ENCODE results near the gene PRRT1B. TPM values are rescaled to one million over a fixed set of nuclear protein-coding genes. Genes with fewer than 3 reads are reported as not detected.

PRRT1B gene
- total and polyA plus RNA-seq, 9 of the 15 experiments (the other 6 are each of a cell fraction or from before 2014, with no cell fraction given), result not detected

GRCh38 chr9:131605770-131606590 is 60.7 kb downstream of the PRRT1B start (continued):
- TF ChIP-seq NCOA2 (IDR thresholded peaks at IDR 0.05; ENCODE audit: partially characterized antibody in 2 of 2) (no peak), FOXK2 (conservative IDR thresholded peaks at IDR 0.05 in 1 of 2, IDR thresholded peaks at IDR 0.05 in 1 of 2; ENCODE audit: low read depth in 2 of 2) (no peak), DEAF1 (CRISPR knock-in tag; IDR thresholded peaks at IDR 0.05) (no peak), RBFOX2 (IDR thresholded peaks at IDR 0.05; ENCODE audit: low read depth, low read length) (no peak), SRSF1 (IDR thresholded peaks at IDR 0.05; ENCODE audit: low read depth, low read length) (no peak), RB1 (IDR thresholded peaks at IDR 0.05; ENCODE audit: low read depth) (no peak), ZFP30 (CRISPR knock-in tag; IDR thresholded peaks at IDR 0.05; ENCODE audit: borderline replicate concordance) (no peak), FOSL1 (tag; conservative IDR thresholded peaks at IDR 0.05) (0 out of 2 replicates have a peak, but pooled peaks have one; percentile 36), SIN3A (IDR thresholded peaks at IDR 0.05; ENCODE audit: borderline replicate concordance in 2 of 2, control insufficient read depth in 1 of 2, low read depth in 2 of 2, low read length in 2 of 2) (no peak), HBP1 (CRISPR knock-in tag; IDR thresholded peaks at IDR 0.05) (no peak), KHSRP (IDR thresholded peaks at IDR 0.05) (no peak), NCOA4 (IDR thresholded peaks at IDR 0.05; ENCODE audit: partially characterized antibody) (no peak), PREB (CRISPR knock-in tag; IDR thresholded peaks at IDR 0.05) (no peak)
- TF ChIP-seq, protein P1, sequence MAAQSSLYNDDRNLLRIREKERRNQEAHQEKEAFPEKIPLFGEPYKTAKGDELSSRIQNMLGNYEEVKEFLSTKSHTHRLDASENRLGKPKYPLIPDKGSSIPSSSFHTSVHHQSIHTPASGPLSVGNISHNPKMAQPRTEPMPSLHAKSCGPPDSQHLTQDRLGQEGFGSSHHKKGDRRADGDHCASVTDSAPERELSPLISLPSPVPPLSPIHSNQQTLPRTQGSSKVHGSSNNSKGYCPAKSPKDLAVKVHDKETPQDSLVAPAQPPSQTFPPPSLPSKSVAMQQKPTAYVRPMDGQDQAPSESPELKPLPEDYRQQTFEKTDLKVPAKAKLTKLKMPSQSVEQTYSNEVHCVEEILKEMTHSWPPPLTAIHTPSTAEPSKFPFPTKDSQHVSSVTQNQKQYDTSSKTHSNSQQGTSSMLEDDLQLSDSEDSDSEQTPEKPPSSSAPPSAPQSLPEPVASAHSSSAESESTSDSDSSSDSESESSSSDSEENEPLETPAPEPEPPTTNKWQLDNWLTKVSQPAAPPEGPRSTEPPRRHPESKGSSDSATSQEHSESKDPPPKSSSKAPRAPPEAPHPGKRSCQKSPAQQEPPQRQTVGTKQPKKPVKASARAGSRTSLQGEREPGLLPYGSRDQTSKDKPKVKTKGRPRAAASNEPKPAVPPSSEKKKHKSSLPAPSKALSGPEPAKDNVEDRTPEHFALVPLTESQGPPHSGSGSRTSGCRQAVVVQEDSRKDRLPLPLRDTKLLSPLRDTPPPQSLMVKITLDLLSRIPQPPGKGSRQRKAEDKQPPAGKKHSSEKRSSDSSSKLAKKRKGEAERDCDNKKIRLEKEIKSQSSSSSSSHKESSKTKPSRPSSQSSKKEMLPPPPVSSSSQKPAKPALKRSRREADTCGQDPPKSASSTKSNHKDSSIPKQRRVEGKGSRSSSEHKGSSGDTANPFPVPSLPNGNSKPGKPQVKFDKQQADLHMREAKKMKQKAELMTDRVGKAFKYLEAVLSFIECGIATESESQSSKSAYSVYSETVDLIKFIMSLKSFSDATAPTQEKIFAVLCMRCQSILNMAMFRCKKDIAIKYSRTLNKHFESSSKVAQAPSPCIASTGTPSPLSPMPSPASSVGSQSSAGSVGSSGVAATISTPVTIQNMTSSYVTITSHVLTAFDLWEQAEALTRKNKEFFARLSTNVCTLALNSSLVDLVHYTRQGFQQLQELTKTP (IDR thresholded peaks at IDR 0.05; ENCODE audit: low read depth in 1 of 2, partially characterized antibody in 2 of 2), result peak in 1 of 2 experiments; percentile 33
- TF ChIP-seq, protein P2, sequence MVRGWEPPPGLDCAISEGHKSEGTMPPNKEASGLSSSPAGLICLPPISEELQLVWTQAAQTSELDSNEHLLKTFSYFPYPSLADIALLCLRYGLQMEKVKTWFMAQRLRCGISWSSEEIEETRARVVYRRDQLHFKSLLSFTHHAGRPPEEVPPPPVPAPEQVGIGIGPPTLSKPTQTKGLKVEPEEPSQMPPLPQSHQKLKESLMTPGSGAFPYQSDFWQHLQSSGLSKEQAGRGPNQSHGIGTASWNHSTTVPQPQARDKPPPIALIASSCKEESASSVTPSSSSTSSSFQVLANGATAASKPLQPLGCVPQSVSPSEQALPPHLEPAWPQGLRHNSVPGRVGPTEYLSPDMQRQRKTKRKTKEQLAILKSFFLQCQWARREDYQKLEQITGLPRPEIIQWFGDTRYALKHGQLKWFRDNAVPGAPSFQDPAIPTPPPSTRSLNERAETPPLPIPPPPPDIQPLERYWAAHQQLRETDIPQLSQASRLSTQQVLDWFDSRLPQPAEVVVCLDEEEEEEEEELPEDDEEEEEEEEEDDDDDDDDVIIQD (CRISPR knock-in tag; IDR thresholded peaks at IDR 0.05), result no peak
